ENCODE measurements around the gene STAP2. TPM values are rescaled to one million over a fixed set of nuclear protein-coding genes. Genes with fewer than 3 reads are reported as not detected.

The STAP2 gene
- total RNA-seq, 1 experiment from 2014 or later, result 72.6 TPM

Other genes with a start within 250 kb of the STAP2 start
- 229 and 360 TPM in 2 replicates for gene MAP2K2, start 214.7 kb downstream of the STAP2 start, total RNA-seq (2014; rRNA removed)
- not detected in 2 replicates for gene CREB3L3, start 185.2 kb downstream of the STAP2 start, total RNA-seq (2014; rRNA removed)
- 18.0 and 20.8 TPM in 2 replicates for gene SIRT6, start 156.3 kb downstream of the STAP2 start, total RNA-seq (2014; rRNA removed)
- gene ANKRD24, start 156.1 kb downstream of the STAP2 start, total RNA-seq (2014; rRNA removed), result 0.33 and 0.63 TPM in 2 replicates
- gene EBI3, start 109.3 kb downstream of the STAP2 start, total RNA-seq (2014; rRNA removed), result not detected in 2 replicates
- 33.1 and 45.6 TPM in 2 replicates for gene YJU2, start 91.7 kb downstream of the STAP2 start, total RNA-seq (2014; rRNA removed)
- 0.11 TPM in 1 of 2 replicates, not detected in the other for gene SHD, start 59.6 kb downstream of the STAP2 start, total RNA-seq (2014; rRNA removed)
- gene TMIGD2, start 36.4 kb downstream of the STAP2 start, total RNA-seq (2014; rRNA removed), result not detected in 2 replicates
- 8.7 and 11.3 TPM in 2 replicates for gene FSD1, start 34.2 kb downstream of the STAP2 start, total RNA-seq (2014; rRNA removed)
- gene MPND, start 4.7 kb upstream of the STAP2 start, total RNA-seq (2014; rRNA removed), result 5.6 and 10.9 TPM in 2 replicates
- gene SH3GL1, start 61.7 kb upstream of the STAP2 start, total RNA-seq (2014; rRNA removed), result 59.8 and 71.1 TPM in 2 replicates
- 48.9 and 59.8 TPM in 2 replicates for gene CHAF1A, start 63.8 kb upstream of the STAP2 start, total RNA-seq (2014; rRNA removed)
- 64.0 and 86.1 TPM in 2 replicates for gene UBXN6, start 119.0 kb upstream of the STAP2 start, total RNA-seq (2014; rRNA removed)
- gene HDGFL2, start 133.5 kb upstream of the STAP2 start, total RNA-seq (2014; rRNA removed), result 111 and 165 TPM in 2 replicates
- gene PLIN4, start 179.7 kb upstream of the STAP2 start, total RNA-seq (2014; rRNA removed), result 9.1 and 9.8 TPM in 2 replicates
- 1.2 and 3.3 TPM in 2 replicates for gene PLIN5, start 196.4 kb upstream of the STAP2 start, total RNA-seq (2014; rRNA removed)
- 0.23 and 0.51 TPM in 2 replicates for gene LRG1, start 201.2 kb upstream of the STAP2 start, total RNA-seq (2014; rRNA removed)
- 7.3 and 9.0 TPM in 2 replicates for gene SEMA6B, start 220.9 kb upstream of the STAP2 start, total RNA-seq (2014; rRNA removed)

All from PC-3 (cell line).